Endothelial cell of coronary artery (primary cell): ENCODE results near the gene KCNH4. TPM values are rescaled to one million over a fixed set of nuclear protein-coding genes. Genes with fewer than 3 reads are reported as not detected.

Experiments used
- total RNA-seq: library from RNA; depleted of rRNA; stranded (reverse); fragments of >200 nt; gene quantifications from 2 replicates; pipeline ENCODE4 v1.2.3, GENCODE V29; 2014

The KCNH4 gene
- under 0.01 TPM in 2 replicates for total RNA-seq

DNA sequence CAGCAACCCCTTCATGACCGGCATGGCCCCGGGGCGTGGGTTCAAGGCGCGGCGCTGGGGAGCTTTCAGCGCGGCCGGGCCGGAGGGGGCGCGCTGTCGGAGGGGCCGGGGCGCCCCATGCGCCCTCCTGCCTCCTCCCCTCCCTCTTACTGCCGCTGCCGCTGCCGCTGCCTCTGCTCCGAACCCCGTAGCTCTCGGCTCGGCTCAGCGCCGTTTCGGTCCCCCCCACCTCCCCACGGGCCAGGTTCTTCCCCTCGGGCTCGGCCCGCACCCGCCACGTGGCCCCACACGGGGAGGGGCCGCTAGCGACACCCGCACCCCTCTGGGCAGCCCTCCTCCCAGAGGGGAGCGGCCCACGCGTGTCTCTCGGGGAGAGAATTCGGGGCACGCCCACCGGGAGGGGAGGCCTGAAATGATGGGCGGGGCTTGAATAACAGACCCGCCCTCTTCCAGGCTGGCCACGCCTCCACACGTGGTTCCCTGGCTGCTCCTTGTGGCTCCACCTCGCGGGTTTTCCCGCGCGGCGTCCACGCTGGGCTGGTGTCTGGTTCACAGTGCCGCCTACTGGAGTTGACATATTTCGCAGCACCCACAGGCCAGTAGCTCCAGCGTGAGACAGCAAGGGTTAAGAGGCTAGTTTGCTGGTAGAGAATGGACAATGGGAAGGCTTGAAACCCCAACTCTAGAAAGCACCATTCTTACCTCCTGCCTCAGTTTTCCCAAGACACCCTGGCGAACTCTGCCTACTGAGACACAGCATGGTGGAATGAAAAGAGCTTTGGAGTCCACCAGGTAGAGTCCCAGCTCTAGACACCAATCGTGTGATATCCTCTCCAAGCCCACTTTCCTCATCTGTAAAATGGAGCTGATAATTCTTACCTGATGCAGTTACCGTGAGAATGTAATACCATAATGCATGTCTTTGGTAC lies at the start of gene KCNH4:
Gene KCNH4, minus strand, starts transcription at position 221 of the 929 bp plus-strand sequence. Its CDS starts 197 bp downstream, at position 24.

DNA sequence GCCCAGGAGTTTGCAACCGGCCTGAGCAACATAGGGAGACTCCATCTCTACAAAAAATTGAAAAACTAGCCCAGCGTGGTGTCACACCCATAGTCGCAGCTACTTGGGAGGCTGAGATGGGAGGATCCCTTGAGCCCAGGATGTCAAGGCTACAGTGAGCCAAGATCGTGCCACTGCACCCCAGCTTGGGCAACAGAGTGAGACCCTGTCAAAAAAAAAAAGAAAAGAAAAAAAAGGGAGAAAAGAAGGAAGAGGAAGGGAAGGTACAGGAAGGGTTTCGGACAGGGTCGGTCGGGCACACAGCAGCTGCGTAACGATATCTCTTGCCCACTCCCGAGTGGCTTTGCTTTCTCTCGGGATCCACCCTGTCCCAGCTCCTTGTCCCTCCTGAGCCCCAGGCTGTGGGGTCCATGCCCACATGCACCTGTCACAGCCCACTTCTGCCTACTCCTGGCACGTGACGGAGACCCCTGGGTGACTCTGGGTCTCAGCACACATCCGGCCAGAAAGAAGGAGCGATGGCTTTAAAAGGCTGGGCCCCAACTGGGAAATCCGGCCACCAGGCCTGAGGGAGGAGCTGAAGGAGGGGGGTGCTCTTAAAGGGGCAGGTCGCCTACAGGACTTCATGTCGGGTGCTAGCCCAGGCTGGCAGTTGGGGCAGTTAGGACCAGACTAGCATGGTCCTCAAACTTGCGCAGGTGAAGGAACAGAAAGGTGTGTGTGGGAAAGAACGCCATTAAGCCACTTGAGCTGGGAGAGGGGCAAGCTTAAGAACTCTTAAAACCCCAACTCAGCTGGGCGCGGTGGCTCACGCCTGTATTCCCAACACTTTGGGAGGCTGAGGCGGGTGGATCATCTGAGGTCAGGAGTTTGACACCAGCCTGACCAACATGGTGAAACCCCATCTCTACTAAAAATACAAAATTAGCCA lies 13.3 kb upstream of the KCNH4 start, which contains the start of gene GHDC:
Gene GHDC, minus strand, starts transcription at position 526 of the 931 bp plus-strand sequence. CDS start 913 bp downstream, outside the sequence.

DNA sequence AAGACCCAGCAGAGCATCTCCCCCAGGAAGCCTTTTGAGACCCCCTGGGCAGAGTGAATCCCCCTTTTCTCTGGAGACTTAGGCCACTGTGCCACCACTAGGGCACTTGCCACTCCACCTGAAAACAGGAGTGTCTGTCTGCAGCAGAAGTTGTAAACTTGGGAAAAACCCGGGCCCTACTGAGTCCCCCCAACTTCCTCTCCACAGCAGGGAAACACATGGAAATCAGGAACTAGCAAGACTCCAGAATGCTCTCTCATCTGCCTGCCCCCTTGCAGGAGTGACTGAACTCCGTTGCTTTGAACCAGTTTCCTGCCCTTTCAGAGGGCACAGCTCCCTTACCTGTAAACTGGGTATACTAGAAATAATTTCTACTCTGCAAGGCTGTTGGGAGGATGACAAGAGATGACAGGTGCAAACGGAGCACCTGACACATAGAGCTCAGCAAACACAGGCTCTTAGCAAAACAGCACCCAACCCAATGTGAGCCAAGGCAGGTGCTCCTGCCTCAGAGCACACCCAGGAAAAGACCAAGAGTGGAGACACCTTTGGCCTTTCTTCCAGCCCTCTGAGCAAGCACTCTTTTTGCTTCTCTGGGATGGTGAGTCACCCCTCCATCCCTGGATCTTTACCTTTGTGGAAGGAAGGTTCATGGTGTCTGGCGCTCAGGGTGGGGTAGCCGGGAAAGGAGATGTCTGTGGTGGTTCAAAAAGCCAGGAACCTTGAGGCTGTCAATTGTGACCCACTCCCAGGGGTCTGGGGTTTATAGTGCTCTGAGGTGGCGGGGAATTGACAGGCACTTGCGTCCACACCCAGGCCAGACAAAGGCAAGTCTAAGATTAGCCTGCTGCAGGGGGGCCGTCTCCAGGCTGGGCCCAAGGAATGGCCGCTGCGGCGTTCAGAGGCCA lies 4.0 kb upstream of the KCNH4 start, which contains the start of gene HCRT:
Gene HCRT, minus strand, starts transcription at position 740 of the 908 bp plus-strand sequence. Its CDS starts 87 bp downstream, at position 653.

DNA sequence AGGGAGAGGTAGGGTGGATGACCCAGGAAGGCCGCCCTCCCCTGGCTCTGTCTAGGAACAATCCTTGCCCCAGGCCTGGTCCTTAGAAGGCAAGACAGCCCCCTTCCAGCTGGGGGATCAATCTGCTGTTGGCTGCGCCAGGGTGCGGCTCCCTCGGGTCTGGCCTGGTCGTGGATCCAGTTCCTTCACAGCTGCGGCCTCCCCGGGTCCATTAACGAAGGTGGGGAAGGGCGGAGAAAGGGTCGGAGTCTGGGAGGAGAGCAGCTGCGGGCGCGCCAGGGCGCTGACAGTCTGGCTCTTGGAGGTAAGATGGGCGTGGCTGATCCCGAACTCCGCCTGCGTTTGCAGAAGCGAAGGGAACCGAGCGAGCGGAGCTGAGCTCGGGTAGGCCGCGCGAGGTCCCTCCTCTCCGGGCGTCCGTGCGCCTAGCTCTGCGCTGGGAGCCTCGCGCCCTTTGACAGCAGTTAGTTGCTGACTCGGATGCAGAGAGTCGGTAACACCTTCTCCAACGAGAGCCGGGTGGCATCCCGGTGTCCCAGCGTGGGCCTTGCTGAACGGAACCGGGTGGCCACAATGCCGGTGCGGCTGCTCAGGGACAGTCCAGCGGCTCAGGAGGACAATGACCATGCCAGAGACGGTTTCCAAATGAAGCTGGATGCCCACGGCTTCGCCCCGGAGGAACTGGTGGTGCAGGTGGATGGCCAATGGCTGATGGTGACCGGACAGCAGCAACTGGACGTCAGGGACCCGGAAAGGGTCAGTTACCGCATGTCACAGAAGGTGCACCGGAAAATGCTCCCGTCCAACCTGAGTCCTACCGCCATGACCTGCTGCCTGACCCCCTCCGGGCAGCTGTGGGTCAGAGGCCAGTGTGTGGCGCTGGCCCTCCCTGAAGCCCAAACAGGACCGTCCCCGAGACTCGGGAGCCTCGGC lies 58.3 kb downstream of the KCNH4 start, which contains the start of gene HSPB9:
Gene HSPB9, plus strand, starts transcription at position 434 of the 933 bp plus-strand sequence. Its CDS starts 47 bp downstream, at position 481.

DNA sequence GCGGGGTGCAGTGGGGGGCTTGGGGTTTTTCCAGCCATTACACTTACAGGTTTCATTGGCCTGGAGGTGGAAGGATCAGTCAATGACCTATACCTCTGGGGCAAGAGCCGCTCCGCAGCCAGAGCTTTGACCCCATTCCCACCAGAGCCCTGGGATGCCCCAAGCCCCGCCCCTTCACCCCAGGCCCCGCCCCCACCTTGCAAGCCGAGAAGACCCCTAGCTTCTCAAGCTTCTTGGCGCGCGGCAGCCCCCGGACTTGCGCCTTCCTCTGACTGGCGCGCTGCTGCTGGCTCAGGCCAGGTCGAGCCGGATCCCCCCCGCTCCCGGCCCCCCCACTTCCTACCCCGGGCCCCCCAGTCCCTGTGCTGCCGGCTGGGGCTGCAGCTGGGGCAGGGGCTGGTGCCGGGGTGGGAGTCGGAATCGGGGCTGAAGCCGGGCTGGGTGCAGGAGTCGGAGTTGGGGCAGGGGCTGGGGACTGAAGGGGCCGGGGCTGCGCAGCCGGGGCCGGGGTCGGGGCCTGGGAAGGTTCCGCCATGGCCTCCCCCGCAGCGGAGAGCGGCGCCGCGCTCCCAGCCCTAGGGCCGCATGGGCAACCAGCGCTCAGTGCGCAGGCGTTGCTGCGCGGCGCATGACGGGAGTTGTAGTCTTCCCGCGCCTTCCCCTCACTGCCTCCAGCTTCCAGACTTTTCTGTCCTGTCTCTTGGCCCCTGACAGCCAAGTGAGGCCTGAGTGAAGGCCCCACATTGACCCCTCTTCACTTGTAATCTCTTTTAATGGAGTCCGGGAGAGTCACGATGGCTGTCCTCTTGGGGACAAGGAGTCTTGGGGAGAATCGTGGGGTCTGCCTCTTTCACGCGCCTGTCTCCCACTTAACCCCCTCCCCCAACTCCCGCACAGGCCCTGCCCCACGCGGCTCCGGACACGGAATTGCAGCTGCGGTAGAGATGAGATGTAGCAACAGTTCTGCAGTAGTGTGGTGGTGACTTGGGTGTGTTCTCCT lies 59.9 kb downstream of the KCNH4 start, which contains the start of gene KAT2A:
Gene KAT2A, minus strand, starts transcription at position 598 of the 1,000 bp plus-strand sequence. Its CDS starts 63 bp downstream, at position 535.

DNA sequence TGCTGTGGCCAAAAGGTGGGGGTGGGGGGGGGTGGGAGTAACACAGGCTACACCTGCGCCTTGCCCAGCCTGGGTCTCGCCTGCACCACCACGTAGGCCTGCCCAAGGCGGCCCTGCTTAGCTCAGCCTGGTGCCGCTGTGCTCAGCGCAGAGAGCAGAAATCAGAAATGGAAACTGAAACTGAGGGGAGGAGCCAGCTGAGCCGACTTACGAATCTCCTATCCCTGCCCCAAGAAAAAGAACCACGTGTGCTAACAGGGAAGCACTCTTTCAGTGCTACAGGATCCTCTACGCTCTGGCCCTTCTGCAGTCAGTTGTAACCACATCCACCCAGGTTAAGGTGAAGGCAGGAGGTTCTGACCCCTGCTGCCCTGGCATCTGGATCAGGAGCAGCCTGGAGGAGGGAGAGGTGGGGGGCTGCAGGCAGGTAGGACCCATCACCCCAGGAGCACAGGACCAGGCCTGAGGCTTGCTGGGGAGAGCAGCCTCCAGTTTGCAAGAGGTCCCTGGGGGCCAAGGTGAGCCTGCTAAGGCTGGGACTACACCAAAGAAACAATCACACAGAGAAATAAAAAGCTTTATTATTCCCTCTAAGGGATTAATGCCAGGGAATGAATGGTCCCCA lies 68.3 kb downstream of the KCNH4 start, which contains the start of gene DHX58:
Gene DHX58, minus strand, starts transcription at position 163 of the 625 bp plus-strand sequence. CDS start 822 bp downstream, outside the sequence.

Other genes starting within 250 kb of the KCNH4 start
- 50.8 and 58.7 TPM in 2 replicates for gene CNP, start 214.3 kb downstream of the KCNH4 start, total RNA-seq
- gene DNAJC7, start 163.7 kb downstream of the KCNH4 start, total RNA-seq = 92.2 and 100 TPM in 2 replicates
- gene NKIRAS2, start 161.1 kb downstream of the KCNH4 start, total RNA-seq = 30.4 and 33.5 TPM in 2 replicates
- 0.09 and 0.28 TPM in 2 replicates for gene C17orf113, start 130.5 kb downstream of the KCNH4 start, total RNA-seq
- gene ZNF385C, start 82.7 kb downstream of the KCNH4 start, total RNA-seq = not detected in 2 replicates
- gene DHX58, start 68.4 kb downstream of the KCNH4 start, total RNA-seq = 4.0 and 6.8 TPM in 2 replicates
- 6.9 and 13.9 TPM in 2 replicates for gene KAT2A, start 59.8 kb downstream of the KCNH4 start, total RNA-seq
- not detected in 2 replicates for gene HSPB9, start 58.3 kb downstream of the KCNH4 start, total RNA-seq
- gene RAB5C, start 26.2 kb downstream of the KCNH4 start, total RNA-seq = 77.1 and 79.1 TPM in 2 replicates
- not detected in 2 replicates for gene HCRT, start 4.3 kb upstream of the KCNH4 start, total RNA-seq
- gene GHDC, start 13.4 kb upstream of the KCNH4 start, total RNA-seq = 8.5 and 15.0 TPM in 2 replicates
- gene STAT5B, start 95.2 kb upstream of the KCNH4 start, total RNA-seq = 30.3 and 43.4 TPM in 2 replicates
- gene STAT5A, start 107.4 kb upstream of the KCNH4 start, total RNA-seq = 14.8 and 25.9 TPM in 2 replicates
- 76.6 and 104 TPM in 2 replicates for gene STAT3, start 207.3 kb upstream of the KCNH4 start, total RNA-seq
- gene CAVIN1, start 242.1 kb upstream of the KCNH4 start, total RNA-seq = 733 and 826 TPM in 2 replicates